BJ (cell line): ENCODE measurements around the gene RGS12. TPM values are rescaled to one million over a fixed set of nuclear protein-coding genes. Genes with fewer than 3 reads are reported as not detected.

ENCODE experiments used
- CTCF ChIA-PET: fragments of 350-600 bp; formaldehyde crosslinking; extraction: SDS; loops from one replicate; lab custom pipeline; 2021; ENCODE audit warnings: antibody characterized with exemption, inconsistent platforms; lab: Yijun Ruan, JAX
- POLR2A ChIA-PET: fragments of 300-600 bp; sonication (Branson Sonifier 250); formaldehyde crosslinking; extraction: SDS; loops from one replicate; lab custom pipeline; 2021; ENCODE audit warnings: antibody characterized with exemption; lab: Charles Lee
- DNase-seq: peaks from one replicate; pipeline ENCODE4 v3.0.0-alpha.2; 2011; ENCODE audit warnings: low read depth
- H3K27me3 ChIP-seq: 2 replicates; pipeline ENCODE4 v1.6.0; 2011; ENCODE audit warnings: low read length; ENCODE audit not compliant: control insufficient read depth, insufficient read depth
- H3K36me3 ChIP-seq: 2 replicates; pipeline ENCODE4 v1.5.1; 2011; ENCODE audit warnings: low read length; ENCODE audit not compliant: control insufficient read depth, insufficient read depth
- H3K4me3 ChIP-seq: 2 replicates; pipeline ENCODE4 v1.5.1; 2011; ENCODE audit warnings: low read depth, mild to moderate bottlenecking, control low read depth, low read length
- CTCF ChIP-seq: IDR thresholded peaks from 2 replicates; pipeline ENCODE4 v1.5.1; 2011; ENCODE audit warnings: low read depth, mild to moderate bottlenecking, control low read depth, inconsistent platforms, low read length, moderate library complexity; ENCODE audit not compliant: insufficient read depth
- polyA plus RNA-seq: library from polyadenylated mRNA; depleted of rRNA; stranded (reverse); fragments of >200 nt; gene quantifications from 2 replicates; pipeline ENCODE4 v1.2.3, GENCODE V29; 2011

Gene RGS12
- polyA plus RNA-seq, 1 experiment: 16.3 TPM

GRCh38 chr4:3305610-3306371 lies 13.0 kb downstream of the RGS12 start:
- Histone ChIP-seq H3K27me3 (no peaks in the 10 kb centered on the region), H3K4me3 (no peak overlapping the region), H3K36me3 (no peaks in the 10 kb centered on the region)
- CTCF ChIA-PET: interaction anchor here (1.0 to 2.8 kb wide), 4 partner anchors 10 to 138 kb away, joined by 4 to 11 read pairs (median 5); no protein-coding TSS in a partner anchor
- DNase-seq: no peak
- no peak for TF ChIP-seq CTCF
- POLR2A ChIA-PET: no interaction called here

- CTCF ChIA-PET: interaction anchor here (1.0 to 1.1 kb wide), 2 partner anchors 11 to 18 kb away, joined by 4 to 6 read pairs; no protein-coding TSS in a partner anchor
- no peak for DNase-seq
- Histone ChIP-seq H3K36me3 (no peaks in the 10 kb centered on the region), H3K27me3 (no peaks in the 10 kb centered on the region), H3K4me3 (no peak overlapping the region)
- POLR2A ChIA-PET: no interaction called here
- no peak for TF ChIP-seq CTCF
Observed at GRCh38 chr4:3306450-3306849, 13.6 kb downstream of the RGS12 start.

- Histone ChIP-seq H3K27me3 (no peaks in the 10 kb centered on the region), H3K4me3 (no peak overlapping the region), H3K36me3 (no peaks in the 10 kb centered on the region)
- ChIA-PET CTCF (interaction anchor here (1.0 kb wide), 1 partner anchor 12 kb away, joined by 4 read pairs; no protein-coding TSS in a partner anchor), POLR2A (no interaction called here)
- DNase-seq: no peak
- TF ChIP-seq CTCF: no peak
Observed at GRCh38 chr4:3307060-3307459, 14.2 kb downstream of the RGS12 start.

GRCh38 chr4:3307486-3307885 lies 14.7 kb downstream of the RGS12 start:
- no peak for TF ChIP-seq CTCF
- no peak for DNase-seq
- Histone ChIP-seq H3K4me3 (no peak overlapping the region), H3K27me3 (no peaks in the 10 kb centered on the region), H3K36me3 (no peaks in the 10 kb centered on the region)
- ChIA-PET POLR2A (no interaction called here), CTCF (no interaction called here)

- Histone ChIP-seq H3K36me3 (no peaks in the 10 kb centered on the region), H3K27me3 (no peaks in the 10 kb centered on the region), H3K4me3 (no peak overlapping the region)
- CTCF ChIA-PET: no interaction called here
- DNase-seq: no peak
- TF ChIP-seq CTCF: no peak
- POLR2A ChIA-PET: no interaction called here
Observed at GRCh38 chr4:3307891-3308575, 15.2 kb downstream of the RGS12 start.
